PFSK-1 (cell line): ENCODE measurements around the gene GOLGA6D.

Experiments
- FOXP2 ChIP-seq: optimal IDR thresholded peaks from 2 replicates; pipeline ENCODE3; 2011; ENCODE audit warnings: borderline replicate concordance, control low read depth, inconsistent platforms; ENCODE audit not compliant: insufficient read depth; ENCODE audit errors: extremely low read length, extremely low read depth
- POLR2AphosphoS5 ChIP-seq: IDR thresholded peaks from 2 replicates; pipeline ENCODE4 v1.6.1; 2012; ENCODE audit warnings: low read depth, mild to moderate bottlenecking, control low read depth, low read length, moderate library complexity
- SIN3A ChIP-seq: IDR thresholded peaks from 2 replicates; pipeline ENCODE4 v1.6.1; 2012; ENCODE audit warnings: mild to moderate bottlenecking, low read length, moderate library complexity, borderline replicate concordance; ENCODE audit not compliant: insufficient read depth
- TAF1 ChIP-seq: IDR thresholded peaks from 2 replicates; pipeline ENCODE4 v1.6.1; 2012; ENCODE audit warnings: low read length, control low read depth, borderline replicate concordance; ENCODE audit not compliant: insufficient read depth
- TF ChIP-seq, protein P1 (sequence below), 2 experiments: IDR thresholded peaks; 2 replicates each; pipeline versions ENCODE4 v1.6.1 to v1.8.0; 2011 to 2012; ENCODE audit warnings: low read depth in 2 of 2, low read length in 2 of 2, control low read depth in 1 of 2, inconsistent platforms in 1 of 2, mild to moderate bottlenecking in 1 of 2, moderate library complexity in 1 of 2; ENCODE audit not compliant: insufficient read depth in 1 of 2

GOLGA6D gene

DNA sequence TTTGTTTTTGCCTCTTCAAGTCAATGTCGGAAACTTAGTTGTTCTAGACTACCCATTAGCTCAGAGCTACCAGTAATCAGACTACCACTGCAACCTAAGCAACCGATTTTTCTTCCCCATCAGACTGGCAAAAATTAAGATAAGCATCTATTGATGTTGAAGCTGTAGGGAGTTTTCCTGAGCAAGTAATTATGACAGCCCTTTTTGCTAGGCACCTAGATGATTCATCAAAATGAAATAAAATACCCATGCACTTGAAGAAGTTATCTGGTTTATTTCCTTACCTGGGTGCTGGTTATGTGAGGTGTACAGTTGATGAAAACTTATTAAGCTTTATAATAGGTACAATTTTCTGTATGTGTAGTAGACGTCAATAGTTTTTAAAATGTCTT is 52.7 kb downstream of the GOLGA6D start:
- TF ChIP-seq SIN3A (no peak), TAF1 (no peak), FOXP2 (no peak), POLR2AphosphoS5 (no peak)
- TF ChIP-seq, protein P1, sequence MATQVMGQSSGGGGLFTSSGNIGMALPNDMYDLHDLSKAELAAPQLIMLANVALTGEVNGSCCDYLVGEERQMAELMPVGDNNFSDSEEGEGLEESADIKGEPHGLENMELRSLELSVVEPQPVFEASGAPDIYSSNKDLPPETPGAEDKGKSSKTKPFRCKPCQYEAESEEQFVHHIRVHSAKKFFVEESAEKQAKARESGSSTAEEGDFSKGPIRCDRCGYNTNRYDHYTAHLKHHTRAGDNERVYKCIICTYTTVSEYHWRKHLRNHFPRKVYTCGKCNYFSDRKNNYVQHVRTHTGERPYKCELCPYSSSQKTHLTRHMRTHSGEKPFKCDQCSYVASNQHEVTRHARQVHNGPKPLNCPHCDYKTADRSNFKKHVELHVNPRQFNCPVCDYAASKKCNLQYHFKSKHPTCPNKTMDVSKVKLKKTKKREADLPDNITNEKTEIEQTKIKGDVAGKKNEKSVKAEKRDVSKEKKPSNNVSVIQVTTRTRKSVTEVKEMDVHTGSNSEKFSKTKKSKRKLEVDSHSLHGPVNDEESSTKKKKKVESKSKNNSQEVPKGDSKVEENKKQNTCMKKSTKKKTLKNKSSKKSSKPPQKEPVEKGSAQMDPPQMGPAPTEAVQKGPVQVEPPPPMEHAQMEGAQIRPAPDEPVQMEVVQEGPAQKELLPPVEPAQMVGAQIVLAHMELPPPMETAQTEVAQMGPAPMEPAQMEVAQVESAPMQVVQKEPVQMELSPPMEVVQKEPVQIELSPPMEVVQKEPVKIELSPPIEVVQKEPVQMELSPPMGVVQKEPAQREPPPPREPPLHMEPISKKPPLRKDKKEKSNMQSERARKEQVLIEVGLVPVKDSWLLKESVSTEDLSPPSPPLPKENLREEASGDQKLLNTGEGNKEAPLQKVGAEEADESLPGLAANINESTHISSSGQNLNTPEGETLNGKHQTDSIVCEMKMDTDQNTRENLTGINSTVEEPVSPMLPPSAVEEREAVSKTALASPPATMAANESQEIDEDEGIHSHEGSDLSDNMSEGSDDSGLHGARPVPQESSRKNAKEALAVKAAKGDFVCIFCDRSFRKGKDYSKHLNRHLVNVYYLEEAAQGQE (IDR thresholded peaks at IDR 0.05; ENCODE audit: insufficient read depth in 1 of 2, low read depth in 2 of 2, low read length in 2 of 2), result no peak

GRCh38 chr15:75335705-75336355 is 53.2 kb downstream of the GOLGA6D start, which contains the start of gene COMMD4:
TSS of gene COMMD4 (plus strand) at chr15:75336063. CDS start at chr15:75336090, 27 bp downstream.
- TF ChIP-seq SIN3A (peak; percentile 98), FOXP2 (no peak), TAF1 (peak; percentile 55; the same call in 1 of the 2 replicates), POLR2AphosphoS5 (peak; percentile 85; the same call in 1 of the 2 replicates)
- TF ChIP-seq, protein P1 (IDR thresholded peaks at IDR 0.05; ENCODE audit: insufficient read depth in 1 of 2, low read depth in 2 of 2, low read length in 2 of 2), result no peak

- TF ChIP-seq SIN3A, result no peak
- TF ChIP-seq, protein P1 (IDR thresholded peaks at IDR 0.05; ENCODE audit: insufficient read depth in 1 of 2, low read depth in 2 of 2, low read length in 2 of 2), result no peak
- TF ChIP-seq FOXP2, result no peak
- no peak for TF ChIP-seq POLR2AphosphoS5
Measured at GRCh38 chr15:75338661-75339240, 56.1 kb downstream of the GOLGA6D start.

DNA sequence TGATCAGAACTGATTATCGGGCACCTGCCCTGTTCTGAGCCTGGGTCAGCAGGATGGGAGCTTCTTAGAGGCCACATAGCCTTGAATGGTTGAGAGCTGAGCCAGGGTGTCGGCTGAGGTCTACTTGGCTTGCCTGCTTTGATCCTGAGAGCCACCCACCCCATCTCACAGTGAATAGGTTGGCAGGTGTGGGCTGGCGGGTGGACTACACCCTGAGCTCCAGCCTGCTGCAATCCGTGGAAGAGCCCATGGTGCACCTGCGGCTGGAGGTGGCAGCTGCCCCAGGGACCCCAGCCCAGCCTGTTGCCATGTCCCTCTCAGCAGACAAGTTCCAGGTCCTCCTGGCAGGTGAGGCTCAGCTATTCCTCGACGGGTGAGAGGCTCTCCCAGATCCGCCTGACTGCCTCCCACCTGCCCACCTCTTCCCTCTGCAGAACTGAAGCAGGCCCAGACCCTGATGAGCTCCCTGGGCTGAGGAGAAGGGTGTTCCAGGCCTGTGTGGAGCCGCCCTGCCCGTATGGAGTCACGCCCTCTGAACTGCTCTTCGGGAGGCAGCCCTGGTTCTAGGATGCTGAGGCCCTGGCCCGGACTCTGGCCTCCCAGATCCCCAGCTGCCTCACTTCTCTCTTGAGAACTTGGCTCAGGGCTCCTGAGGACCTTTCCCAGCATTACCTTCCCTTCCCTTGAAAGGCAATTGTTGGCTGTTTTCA is 57.1 kb downstream of the GOLGA6D start:
- TF ChIP-seq FOXP2, result no peak
- TF ChIP-seq SIN3A, result no peak
- no peak for TF ChIP-seq TAF1
- TF ChIP-seq POLR2AphosphoS5, result no peak
- TF ChIP-seq, protein P1 (IDR thresholded peaks at IDR 0.05; ENCODE audit: insufficient read depth in 1 of 2, low read depth in 2 of 2, low read length in 2 of 2), result no peak
